Left lobe of liver (tissue), 2 donors: ENCODE measurements around the gene MARCHF3. TPM values are rescaled to one million over a fixed set of nuclear protein-coding genes. Genes with fewer than 3 reads are reported as not detected.
"Not testable (repeated sequence)": the region's sequence is repeated elsewhere in the genome, so short reads cannot be mapped to it uniquely, and the experiment has no call there.

ENCODE experiments used
- ATAC-seq: fragments of 200-7000 bp; cut with Tn5 transposase; one replicate; pipeline ENCODE4 v1.9.1; 2020; ENCODE audit warnings: mild to moderate bottlenecking, moderate library complexity
- DNase-seq: peaks from one replicate; pipeline ENCODE4 v3.0.0-alpha.2; 2020; ENCODE audit warnings: low spot score
- total RNA-seq: library from RNA; stranded (reverse); gene quantifications from one replicate; pipeline ENCODE4 v1.2.1, GENCODE V29; 2021
- donor health status: DM: no; HTN: no; CAD: no; lungs with moderate emphysema.
- donor health status: DM: no; HTN: yes; CAD: no.

The MARCHF3 gene
- total RNA-seq, 1 donor from 2014 or later: 0.88 TPM

- no peak for DNase-seq
- ATAC-seq: no peak
Observed at GRCh38 chr5:127053049-127053448, 22.7 kb upstream of the MARCHF3 start.

GRCh38 chr5:127051591-127051990 lies 21.2 kb upstream of the MARCHF3 start:
- no peak for DNase-seq

GRCh38 chr5:127046343-127047072 lies 16.1 kb upstream of the MARCHF3 start:
- ATAC-seq (no peak), DNase-seq (no peak)

More at GRCh38 chr5:127051591-127051990, 21.2 kb upstream of the MARCHF3 start:
- ATAC-seq: no peak

GRCh38 chr5:127042593-127042992 lies 12.2 kb upstream of the MARCHF3 start:
- no peak for ATAC-seq
- no peak for DNase-seq

- DNase-seq: no peak
- ATAC-seq: no peak
Observed at GRCh38 chr5:127041571-127041970, 11.2 kb upstream of the MARCHF3 start.

GRCh38 chr5:127040796-127041520 lies 10.6 kb upstream of the MARCHF3 start:
- DNase-seq: no peak
- no peak for ATAC-seq

DNA sequence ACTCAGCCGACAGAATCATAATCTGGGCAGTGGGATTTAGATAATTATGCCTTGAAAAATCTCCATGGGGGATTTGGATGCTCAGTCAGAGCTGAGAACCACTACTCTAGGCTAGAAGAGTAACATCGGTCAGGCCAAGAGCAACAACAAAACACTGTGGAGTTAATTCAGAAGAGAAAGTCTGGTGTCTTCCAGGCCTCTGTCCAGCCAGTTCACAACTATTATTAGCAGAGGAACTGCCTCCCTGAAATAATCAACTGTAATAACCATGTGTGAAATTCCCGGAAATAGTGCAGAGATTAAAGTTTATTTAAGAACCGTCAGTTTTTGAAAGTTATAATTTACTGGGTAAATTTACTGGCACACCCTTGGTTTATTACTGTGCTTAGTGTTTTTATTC lies 8.2 kb upstream of the MARCHF3 start:
- ATAC-seq (no peak), DNase-seq (no peak)

- ATAC-seq (no peak), DNase-seq (no peak)
Observed at GRCh38 chr5:127031863-127032232, 1.5 kb upstream of the MARCHF3 start.

- DNase-seq (no peak), ATAC-seq (no peak)
Observed at GRCh38 chr5:127031147-127031862, 947 bp upstream of the MARCHF3 start.

DNA sequence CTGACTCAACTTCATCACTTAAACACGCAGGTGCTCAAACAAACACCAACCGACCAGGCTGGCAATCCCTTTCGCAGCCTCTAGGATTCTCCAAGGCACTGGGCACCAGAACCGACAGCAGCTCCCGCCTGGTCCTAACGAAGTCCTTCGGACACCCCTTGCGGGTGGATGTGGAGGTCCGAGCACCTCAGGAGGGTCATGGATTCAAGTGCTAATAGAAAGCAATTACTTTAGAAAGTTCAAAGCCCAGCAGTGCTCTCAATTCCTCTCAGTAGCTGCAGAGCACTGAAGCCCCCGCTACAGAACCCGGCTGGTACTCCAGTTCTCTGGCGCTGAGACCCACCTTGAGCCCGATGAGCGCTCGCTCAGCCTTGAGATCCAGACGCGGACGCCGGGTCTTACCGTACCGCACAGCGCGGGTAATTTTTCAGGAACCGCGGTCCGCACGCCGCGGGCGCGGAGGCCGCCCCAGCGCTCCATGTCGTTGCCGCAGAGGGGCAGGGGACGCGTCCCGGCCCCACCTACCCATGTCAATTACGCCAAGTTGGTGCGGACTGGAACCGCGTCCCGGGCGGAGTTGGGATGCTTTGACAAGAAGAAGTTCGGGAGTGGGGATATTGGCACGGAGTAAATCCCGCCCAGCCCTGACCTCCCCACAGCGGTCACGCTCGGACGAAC lies 638 bp downstream of the MARCHF3 start:
- DNase-seq (peak; percentile 52), ATAC-seq (peak; percentile 35)

DNA sequence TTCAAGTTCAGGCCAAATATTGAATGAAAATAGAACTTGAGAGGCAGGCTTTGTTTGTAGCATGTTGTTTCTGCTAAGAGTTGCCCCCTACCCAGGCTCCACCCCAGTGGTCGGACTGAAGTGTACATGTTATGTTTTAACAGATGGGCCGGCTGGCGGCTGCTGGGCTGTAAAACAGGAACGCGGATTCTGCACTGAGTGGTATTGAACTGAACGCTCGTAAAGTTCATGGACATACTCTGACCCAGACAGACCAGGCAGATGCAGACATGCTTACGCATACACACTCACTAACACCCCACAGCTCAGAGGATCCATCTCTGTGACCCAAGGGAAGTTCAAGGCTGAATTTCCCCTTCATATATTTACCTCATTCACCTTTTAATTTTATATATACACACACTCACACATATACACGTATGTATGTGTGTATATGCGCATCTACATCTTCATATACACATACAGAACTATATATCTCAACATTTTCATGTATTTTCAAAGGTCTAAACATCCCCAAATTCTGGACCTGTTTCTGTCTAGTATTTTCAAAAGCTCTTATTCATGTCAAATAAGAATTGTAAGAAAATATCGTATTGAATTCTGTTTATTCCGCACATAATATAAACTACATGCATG lies 1.4 kb downstream of the MARCHF3 start:
- ATAC-seq: no peak
- DNase-seq: no peak

DNA sequence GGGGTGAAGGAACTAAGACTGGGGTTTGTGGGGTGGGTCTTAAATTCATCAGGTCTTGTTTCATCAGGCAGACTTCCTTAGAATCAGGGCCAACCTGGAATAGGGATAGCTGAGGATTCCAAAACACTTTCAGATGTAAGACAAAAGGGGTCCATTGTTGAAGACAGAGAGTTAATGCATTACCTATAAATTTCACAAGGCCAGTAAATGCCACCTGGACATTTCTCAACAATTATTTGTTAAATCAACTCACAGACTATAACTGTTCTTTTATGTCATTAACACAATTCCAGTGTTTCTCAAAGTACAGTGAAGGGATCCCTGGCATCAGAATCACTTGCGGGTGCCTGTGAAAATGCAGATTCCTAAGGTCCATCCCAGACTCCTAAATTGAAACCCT lies 2.8 kb downstream of the MARCHF3 start:
- no peak for ATAC-seq
- DNase-seq: no peak

- no peak for ATAC-seq
- DNase-seq: no peak
Observed at GRCh38 chr5:127026166-127026565, 4.2 kb downstream of the MARCHF3 start.

GRCh38 chr5:127025467-127025866 lies 4.9 kb downstream of the MARCHF3 start:
- DNase-seq: no peak

DNA sequence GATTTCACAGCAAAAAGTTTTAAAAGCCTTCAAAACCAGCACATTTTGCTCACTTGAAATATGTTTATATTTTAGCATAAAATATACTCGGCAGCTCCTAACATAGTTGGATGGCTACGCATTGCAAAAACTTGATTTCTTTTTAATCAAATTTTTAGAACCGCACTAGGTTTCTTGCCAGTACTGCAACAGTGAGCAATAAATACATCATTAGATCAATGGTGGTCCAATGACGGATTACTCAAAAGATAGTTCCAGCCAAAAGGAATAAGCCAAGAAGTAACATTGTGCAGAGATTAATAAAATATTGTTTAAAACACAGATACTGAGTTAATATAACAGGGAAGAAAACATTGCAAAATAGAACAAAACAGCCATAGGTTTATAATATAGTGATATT lies 5.5 kb downstream of the MARCHF3 start:
- ATAC-seq (no peak), DNase-seq (no peak)

More at GRCh38 chr5:127025467-127025866, 4.9 kb downstream of the MARCHF3 start:
- ATAC-seq: no peak

- not testable (repeated sequence) for DNase-seq, ATAC-seq
Observed at GRCh38 chr5:127023552-127024191, 6.7 kb downstream of the MARCHF3 start.

GRCh38 chr5:127022846-127023245 lies 7.5 kb downstream of the MARCHF3 start:
- DNase-seq: no peak
- no peak for ATAC-seq

DNA sequence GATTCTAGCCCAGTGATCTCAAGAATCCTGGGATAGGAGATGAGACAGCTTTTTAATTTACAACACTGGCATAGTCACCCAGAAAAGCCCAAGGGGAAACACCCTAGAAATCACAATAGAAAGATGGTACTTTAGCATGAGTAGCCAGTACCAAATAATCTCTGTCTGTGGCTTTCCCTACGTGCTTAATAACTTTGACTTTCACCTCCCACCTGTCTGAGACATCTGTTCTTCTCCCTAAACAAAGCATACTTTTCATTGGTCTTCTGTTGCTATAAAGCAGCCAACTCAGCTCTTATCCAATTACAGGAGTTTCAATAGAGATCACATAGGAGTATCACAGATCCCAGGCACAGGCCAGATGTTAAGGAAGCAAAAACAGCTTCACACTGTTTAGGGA lies 10.4 kb downstream of the MARCHF3 start:
- DNase-seq (no peak), ATAC-seq (no peak)

DNA sequence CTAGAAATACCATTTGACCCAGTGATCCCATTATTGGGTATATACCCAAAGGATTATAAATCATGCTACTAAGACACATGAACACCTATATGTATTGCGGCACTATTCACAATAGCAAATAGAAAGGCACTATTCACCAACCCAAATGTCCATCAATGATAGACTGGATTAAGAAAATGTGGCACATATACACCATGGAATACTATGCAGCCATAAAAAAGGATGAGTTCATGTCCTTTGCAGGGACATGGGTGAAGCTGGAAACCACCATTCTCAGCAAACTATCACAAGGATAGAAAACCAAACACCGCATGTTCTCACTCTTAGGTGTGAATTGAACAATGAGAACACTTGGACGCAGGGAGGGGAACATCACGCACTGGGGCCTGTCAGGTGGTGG lies 13.6 kb downstream of the MARCHF3 start:
- not testable (repeated sequence) for ATAC-seq, DNase-seq

DNA sequence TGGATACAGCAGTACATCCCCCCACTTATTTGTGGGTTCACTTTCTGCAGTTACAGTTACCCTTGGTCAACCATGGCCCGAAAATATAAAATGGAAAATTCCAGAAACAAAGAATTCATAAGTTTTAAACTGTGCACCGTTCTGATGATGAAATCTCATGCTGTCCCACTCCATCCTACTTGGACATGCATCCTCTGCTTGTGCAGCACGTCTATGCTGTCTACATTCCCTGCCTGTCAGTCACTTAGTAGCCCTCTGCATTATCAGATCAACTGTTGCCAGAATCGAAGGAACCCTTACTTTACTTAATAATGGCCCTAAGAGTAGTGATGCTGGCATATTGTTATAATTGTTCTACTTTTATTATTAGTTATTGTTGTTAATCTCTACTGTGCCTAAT lies 14.6 kb downstream of the MARCHF3 start:
- no peak for ATAC-seq
- no peak for DNase-seq
